Endothelial cell (in vitro differentiated cells): ENCODE data around the gene STK32C. TPM values are rescaled to one million over a fixed set of nuclear protein-coding genes. Genes with fewer than 3 reads are reported as not detected.

ENCODE experiments used
- DNase-seq: peaks from one replicate; pipeline ENCODE4 v3.0.0; 2021; ENCODE audit warnings: low spot score
- H3K27ac Mint-ChIP-seq: one replicate; pipeline ENCODE4 v1.8.0; 2021; ENCODE audit warnings: mixed read lengths, inconsistent platforms; ENCODE audit not compliant: unreplicated experiment
- H3K27me3 Mint-ChIP-seq: one replicate; pipeline ENCODE4 v1.8.0; 2021; ENCODE audit warnings: mild to moderate bottlenecking, moderate library complexity, mixed read lengths, inconsistent platforms; ENCODE audit not compliant: unreplicated experiment
- H3K36me3 Mint-ChIP-seq: one replicate; pipeline ENCODE4 v1.8.0; 2021; ENCODE audit warnings: mild to moderate bottlenecking, low read depth, mixed read lengths, inconsistent platforms; ENCODE audit not compliant: unreplicated experiment
- H3K4me1 Mint-ChIP-seq: one replicate; pipeline ENCODE4 v1.8.0; 2021; ENCODE audit warnings: mild to moderate bottlenecking, mixed read lengths, inconsistent platforms; ENCODE audit not compliant: unreplicated experiment
- H3K4me3 Mint-ChIP-seq: one replicate; pipeline ENCODE4 v1.8.0; 2021; ENCODE audit warnings: mild to moderate bottlenecking, mixed read lengths, inconsistent platforms; ENCODE audit not compliant: unreplicated experiment
- H3K9me3 Mint-ChIP-seq: one replicate; pipeline ENCODE4 v1.8.0; 2021; ENCODE audit warnings: mixed read lengths, inconsistent platforms; ENCODE audit not compliant: unreplicated experiment
- CTCF ChIP-seq: fragments of 200-600 bp; sonication (generic); IDR thresholded peaks from one replicate; pipeline ENCODE4 v1.5.0; 2021; ENCODE audit warnings: antibody characterized with exemption; ENCODE audit not compliant: unreplicated experiment
- total RNA-seq: library from RNA; stranded (reverse); fragmentation: NEBNext Ultra II Directional; extraction: Animal tissue kit (Norgen Biotek cat#: 25700); gene quantifications from one replicate; pipeline ENCODE4 v1.2.1, GENCODE V29; 2021; ENCODE audit not compliant: unreplicated experiment

Gene STK32C
- total RNA-seq, 1 donor from 2014 or later: 12.6 TPM

- no peak overlapping the region for H3K4me3 Mint-ChIP-seq
- DNase-seq: no peak
- H3K27ac Mint-ChIP-seq: no peak overlapping the region
- H3K4me1 Mint-ChIP-seq: peaks cover 5% of the 10 kb centered on the region
- no peaks in the 10 kb centered on the region for H3K9me3 Mint-ChIP-seq
- H3K36me3 Mint-ChIP-seq: no peaks in the 10 kb centered on the region
- TF ChIP-seq CTCF: no peak
- peaks cover 8% of the 10 kb centered on the region for H3K27me3 Mint-ChIP-seq
These were observed 70.9 kb downstream of the STK32C start for GRCh38 chr10:132236881-132237280.

GRCh38 chr10:132236161-132236560 is 71.6 kb downstream of the STK32C start:
- H3K27ac Mint-ChIP-seq: no peak overlapping the region
- DNase-seq: no peak

GRCh38 chr10:132234860-132235259 is 72.9 kb downstream of the STK32C start:
- Mint-ChIP-seq H3K27ac (no peak overlapping the region), H3K4me1 (peaks cover 13% of the 10 kb centered on the region), H3K4me3 (no peak overlapping the region), H3K27me3 (peaks cover 10% of the 10 kb centered on the region), H3K36me3 (peaks cover 5% of the 10 kb centered on the region), H3K9me3 (no peaks in the 10 kb centered on the region)
- DNase-seq: no peak
- no peak for TF ChIP-seq CTCF

More at GRCh38 chr10:132236161-132236560, 71.6 kb downstream of the STK32C start:
- no peak overlapping the region for H3K4me3 Mint-ChIP-seq
- TF ChIP-seq CTCF: no peak
- peaks cover 12% of the 10 kb centered on the region for H3K4me1 Mint-ChIP-seq
- H3K27me3 Mint-ChIP-seq: peaks cover 13% of the 10 kb centered on the region
- peaks cover 5% of the 10 kb centered on the region for H3K36me3 Mint-ChIP-seq
- H3K9me3 Mint-ChIP-seq: no peaks in the 10 kb centered on the region

GRCh38 chr10:132233501-132234085 is 74.2 kb downstream of the STK32C start:
- peaks cover 15% of the 10 kb centered on the region for H3K4me1 Mint-ChIP-seq

More at GRCh38 chr10:132233501-132234085, 74.2 kb downstream of the STK32C start:
- no peak overlapping the region for H3K4me3 Mint-ChIP-seq
- no peak for DNase-seq
- no peak overlapping the region for H3K27ac Mint-ChIP-seq
- H3K9me3 Mint-ChIP-seq: no peaks in the 10 kb centered on the region
- H3K27me3 Mint-ChIP-seq: peaks cover 12% of the 10 kb centered on the region
- peaks cover 5% of the 10 kb centered on the region for H3K36me3 Mint-ChIP-seq
- no peak for TF ChIP-seq CTCF
